ENCODE data around the gene BBS9.
"Not testable (repeated sequence)": the region's sequence is repeated elsewhere in the genome, so short reads cannot be mapped to it uniquely, and the experiment has no call there.

BBS9 gene

DNA sequence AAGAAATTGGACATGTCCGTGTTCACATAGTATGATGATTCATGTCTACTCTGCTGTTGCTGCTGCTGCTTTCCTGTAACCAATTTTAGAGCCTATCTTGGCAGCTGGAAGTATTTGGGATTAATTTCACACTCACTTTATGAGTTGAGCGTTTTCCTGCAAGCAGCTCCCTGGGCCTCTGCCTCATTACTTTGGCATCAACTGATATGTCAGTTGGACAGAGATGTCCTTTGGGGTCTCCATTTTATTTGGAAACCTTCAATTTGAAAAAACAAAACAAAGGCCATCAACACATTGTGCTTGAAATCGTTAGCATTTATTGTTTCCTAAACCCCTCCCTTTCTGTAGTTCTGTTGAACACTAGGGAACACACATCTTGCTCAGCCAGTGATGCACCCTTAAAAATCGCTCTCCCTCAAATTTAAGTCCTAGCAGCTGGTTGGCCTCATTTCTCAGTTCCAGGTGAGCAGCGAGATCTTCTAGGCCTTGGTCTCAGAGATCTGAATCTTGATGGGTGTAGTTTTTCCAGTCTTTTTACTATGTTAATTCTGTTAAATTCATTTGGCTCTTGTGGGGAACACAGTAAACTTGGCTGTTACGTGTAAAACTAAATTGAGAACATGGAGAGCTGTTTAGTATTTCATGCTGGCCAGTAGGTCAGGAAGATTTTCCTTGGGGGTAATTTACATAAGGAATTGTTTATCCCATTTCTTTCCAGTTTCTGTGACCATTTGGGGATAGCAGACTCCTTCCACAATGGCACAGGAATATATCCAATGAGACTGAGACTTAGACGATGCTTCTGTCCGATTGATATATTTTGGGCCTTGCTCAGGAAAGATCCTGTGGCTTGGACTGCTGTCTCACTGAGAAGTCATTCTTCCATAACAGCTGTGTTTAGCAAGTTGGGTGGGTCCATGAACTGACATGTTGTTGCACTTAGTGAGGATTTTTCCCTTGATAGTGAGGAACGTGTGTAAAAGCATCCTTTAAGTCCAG is 371.6 kb downstream of the BBS9 start:
- DNase-seq (ENCODE audit: low spot score): no peak

DNA sequence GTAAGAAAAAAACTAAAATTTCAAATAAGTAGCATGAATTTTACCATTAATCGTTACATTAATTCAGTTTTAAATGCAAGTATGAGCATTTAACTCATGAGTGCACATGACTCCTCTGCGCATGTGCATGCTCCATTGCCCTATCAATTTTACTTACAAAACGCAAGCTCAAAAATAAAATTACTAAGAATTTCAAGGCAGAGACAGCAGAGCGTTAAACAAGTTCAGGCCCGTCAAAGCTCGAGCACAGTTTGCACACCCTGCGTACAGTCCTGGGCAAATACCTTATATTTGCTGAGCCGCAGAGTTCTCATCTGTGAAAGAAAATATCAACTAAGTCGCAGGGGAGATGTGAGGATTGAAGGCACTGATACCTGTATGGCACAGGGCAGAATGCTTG is 373.6 kb downstream of the BBS9 start:
- no peak for DNase-seq (ENCODE audit: low spot score)

DNA sequence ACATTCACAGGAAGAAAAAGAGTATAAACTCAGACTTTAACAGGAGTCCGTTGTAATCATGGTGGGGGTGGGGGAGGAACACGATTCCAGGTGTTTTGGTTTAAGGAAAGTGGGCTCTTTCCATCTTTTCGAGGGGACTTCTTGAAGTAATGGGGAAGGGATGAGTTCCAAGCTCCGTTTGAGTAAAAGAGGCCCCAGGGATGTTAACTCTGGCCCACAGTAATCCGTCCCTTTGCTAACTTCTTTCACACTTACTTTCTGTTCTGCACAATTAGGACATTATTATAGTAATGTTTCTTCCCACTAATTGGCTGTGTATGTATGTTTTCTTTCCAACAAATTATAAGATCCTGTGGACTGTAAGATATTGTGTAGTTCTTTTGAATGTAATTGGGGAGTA is 374.4 kb downstream of the BBS9 start:
- no peak for DNase-seq (ENCODE audit: low spot score)

DNA sequence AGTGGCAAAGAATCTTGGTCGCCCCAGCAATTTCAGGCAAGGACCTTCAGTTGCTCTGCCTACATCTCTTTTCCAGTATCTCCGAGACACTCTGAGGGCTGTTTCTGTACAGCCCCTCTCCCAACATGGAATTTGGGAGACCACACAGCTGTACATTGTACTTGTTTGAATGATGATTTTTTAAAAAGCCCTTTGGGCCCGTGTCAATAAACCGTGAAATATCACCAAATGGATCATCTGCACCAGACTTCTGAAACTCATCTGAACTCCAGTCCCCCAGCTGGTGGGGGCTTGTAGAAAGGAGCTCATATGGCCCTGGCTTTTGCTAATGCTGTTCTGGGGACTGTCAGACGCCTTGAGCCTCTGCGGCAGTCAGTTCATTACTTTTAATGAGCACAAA is 374.9 kb downstream of the BBS9 start:
- DNase-seq (ENCODE audit: low spot score): no peak

DNA sequence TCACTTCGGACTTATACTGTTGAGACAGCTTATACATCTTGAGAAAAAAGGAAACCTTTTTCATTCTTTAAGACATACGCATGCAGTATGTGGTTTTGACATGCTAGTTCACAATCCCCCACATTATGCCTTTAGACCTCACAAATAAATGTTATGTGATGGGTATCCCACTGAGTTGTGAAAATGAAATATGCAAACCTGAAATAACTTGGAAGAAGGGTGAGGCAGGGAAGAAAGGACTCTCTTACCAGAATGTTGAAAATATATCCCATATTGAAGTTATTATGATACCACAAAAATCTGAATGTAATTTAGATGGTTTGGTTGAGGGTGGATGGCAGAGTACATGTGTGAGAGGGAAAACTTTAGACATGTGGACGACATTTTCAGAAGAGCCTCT is 379.8 kb downstream of the BBS9 start:
- DNase-seq (ENCODE audit: low spot score): no peak

DNA sequence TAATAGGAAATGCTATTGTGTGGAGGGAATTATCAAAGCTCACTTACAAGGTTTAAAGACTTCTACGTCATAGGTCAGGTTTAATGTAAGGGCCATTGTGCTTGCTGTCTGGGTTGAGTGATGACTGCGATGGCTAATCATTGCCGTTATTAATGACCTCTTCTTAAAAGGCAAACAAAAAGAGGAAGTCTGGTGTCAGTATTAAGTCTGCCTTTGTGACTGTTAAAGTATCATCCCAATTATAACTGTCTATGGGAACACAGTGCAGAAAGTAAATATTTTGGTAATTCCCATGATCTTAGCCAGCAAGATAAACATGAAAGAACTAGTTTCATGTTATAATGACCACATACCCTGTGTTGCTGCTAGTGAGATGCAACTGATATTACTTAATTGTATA is 382.4 kb downstream of the BBS9 start:
- no peak for DNase-seq (ENCODE audit: low spot score)

DNA sequence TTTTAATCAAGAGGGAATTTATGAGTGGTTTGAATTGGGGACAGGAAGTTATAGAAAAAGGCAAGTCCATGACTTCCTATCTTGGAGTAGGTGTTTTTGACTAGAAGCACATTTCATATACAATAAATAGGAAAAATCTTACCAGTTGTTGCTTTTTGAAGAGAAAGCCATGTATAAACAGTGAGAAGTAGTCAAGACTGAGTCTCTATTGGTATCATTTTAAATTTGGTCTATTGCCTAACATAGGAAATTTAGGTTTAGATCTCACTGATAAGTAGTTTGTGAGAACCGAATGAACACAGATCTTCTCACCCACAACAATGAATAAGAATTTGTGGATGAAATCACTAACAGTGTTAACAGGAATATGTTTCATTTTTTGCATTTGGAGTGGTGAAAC is 387.2 kb downstream of the BBS9 start:
- no peak for DNase-seq (ENCODE audit: low spot score)

DNA sequence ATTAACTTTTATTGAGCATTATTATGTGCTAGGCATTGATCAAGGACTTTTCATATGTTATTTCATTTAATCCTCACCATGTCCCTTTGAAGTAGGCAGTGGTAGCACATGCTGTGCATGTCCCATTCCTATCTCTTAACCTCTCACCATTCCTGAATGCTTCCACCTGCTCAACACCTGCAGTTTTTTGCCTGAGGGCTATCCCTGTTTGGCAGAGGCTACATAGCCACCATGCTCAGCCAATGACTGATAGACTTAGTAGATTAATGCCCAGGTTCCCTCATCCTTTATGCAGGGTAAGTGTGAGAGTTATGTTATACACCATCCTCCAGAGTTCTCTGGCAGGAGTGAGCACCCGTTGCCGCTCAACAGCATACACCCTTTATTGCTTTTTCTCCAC is 387.8 kb downstream of the BBS9 start:
- no peak for DNase-seq (ENCODE audit: low spot score)

DNA sequence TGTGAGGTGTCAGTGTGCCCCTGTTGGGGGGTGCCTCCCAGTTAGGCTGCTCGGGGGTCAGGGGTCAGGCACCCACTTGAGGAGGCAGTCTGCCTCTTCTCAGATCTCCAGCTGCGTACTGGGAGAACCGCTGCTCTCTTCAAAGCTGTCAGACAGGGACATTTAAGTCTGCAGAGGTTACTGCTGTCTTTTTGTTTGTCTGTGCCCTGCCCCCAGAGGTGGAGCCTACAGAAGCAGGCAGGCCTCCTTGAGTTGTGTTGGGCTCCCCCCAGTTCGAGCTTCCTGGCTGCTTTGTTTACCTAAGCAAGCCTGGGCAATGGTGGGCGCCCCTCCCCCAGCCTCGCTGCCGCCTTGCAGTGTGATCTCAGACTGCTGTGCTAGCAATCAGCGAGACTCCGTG is 397.6 kb downstream of the BBS9 start:
- DNase-seq (ENCODE audit: low spot score): not testable (repeated sequence)

DNA sequence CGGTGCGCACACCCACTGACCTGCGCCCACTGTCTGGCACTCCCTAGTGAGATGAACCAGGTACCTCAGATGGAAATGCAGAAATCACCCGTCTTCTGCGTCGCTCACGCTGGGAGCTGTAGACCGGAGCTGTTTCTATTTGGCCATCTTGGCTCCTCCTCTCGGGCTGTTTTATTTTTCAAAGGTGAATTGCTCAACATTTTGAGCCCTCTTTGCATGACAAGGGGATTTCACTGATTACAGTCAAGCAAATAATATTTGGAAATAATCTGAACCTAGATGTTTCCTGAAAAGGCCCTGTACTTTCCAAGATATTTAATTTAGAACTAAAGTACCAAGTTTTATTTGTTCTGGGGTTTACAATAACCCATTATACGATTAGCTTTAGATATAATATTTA is 398.2 kb downstream of the BBS9 start:
- not testable (repeated sequence) for DNase-seq (ENCODE audit: low spot score)

DNA sequence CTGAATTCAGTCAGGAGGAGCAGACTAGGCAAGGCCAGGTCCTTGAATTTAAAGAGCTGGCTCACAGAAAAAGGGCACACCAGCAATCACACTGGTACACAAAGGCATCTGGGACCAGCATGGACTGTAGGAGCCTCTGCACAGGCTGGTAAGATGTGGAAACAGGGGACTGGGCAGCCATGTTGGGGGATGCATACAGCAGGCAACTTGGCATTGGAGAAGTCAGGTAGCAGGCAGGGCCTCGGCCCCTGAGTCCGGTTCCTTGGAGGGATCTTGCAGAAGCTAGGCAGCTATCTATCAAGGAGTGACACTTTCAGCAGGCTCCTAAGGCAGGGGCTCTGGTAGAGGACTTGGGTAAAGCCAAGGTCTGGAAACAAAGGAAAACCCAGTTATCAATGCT is 399.7 kb downstream of the BBS9 start:
- no peak for DNase-seq (ENCODE audit: low spot score)

DNA sequence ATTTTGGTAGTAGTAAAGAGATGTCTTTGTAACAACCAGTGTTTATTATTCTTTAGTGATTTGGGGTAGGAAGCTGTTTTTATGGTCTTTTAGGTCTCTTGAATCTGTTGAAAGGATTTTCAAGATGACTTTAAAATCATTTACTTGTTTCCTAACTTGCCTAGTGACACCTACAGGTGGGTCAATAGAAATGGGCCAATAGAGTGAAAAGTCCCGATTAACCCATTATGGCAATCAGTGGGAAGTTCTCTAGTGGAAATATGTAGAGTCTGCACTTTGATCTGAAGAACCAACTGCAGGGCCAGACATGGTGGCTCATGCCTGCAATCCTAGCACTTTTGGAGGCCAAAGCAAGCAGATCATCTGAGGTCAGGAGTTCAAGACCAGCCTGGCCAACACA is 401.3 kb downstream of the BBS9 start:
- no peak for DNase-seq (ENCODE audit: low spot score)

DNA sequence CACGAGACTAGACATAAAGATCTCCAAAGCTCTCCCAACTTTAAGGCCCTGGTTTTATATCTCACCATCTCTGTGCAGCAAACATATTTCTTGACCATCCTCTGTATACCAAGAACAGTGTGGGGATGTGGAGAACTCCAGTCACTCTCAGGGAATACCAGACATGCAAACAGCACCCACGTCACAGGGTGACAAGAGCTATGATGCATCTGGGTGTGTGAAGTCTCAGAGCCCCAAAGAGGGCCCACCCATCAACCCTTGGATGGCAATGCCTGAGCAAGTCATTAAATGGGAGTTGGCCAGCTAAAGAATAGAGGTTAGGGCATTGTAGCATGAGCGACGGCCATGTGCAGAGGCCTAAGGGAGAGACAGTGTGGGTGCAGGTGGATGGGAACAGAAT is 402.5 kb downstream of the BBS9 start:
- no peak for DNase-seq (ENCODE audit: low spot score)

DNA sequence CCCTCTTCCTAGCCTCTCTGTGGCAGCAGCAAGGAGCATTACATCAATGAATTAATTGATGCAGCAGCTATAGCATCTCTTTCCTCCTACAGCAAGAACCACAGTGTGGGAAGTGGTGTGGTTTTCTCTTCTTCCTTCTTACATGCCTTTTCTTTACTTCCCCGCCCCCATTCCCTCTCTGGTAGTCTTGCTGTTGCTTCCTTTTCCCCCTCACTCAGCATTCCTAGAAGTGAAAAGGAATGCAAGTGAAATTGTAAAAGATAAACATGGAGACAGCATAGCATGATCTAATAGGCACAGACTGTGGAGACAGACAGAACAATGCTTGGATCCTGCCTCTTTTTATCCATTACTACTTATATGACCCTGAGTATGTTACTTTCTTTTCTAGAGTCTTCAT is 405.5 kb downstream of the BBS9 start:
- DNase-seq (ENCODE audit: low spot score): no peak

DNA sequence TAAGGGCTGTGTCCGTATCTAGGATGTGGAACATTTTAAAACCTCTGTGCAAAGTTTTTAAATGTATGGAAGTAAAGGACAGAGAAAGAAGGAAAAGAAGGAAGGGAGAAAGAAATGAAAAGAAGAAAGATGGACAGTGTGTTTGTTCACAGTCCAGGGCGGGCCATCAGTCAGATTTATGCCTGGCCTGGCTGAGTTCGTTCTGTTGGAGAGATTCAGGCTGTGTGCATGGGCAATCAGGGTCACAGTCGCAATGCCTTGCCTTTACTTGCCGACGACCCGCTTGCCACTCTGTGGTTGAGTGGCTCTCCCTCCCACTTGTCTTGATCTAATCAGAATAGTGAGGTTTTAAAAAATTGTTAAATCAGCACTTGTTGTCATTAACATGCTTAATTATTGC is 406.6 kb downstream of the BBS9 start:
- DNase-seq (ENCODE audit: low spot score): no peak

DNA sequence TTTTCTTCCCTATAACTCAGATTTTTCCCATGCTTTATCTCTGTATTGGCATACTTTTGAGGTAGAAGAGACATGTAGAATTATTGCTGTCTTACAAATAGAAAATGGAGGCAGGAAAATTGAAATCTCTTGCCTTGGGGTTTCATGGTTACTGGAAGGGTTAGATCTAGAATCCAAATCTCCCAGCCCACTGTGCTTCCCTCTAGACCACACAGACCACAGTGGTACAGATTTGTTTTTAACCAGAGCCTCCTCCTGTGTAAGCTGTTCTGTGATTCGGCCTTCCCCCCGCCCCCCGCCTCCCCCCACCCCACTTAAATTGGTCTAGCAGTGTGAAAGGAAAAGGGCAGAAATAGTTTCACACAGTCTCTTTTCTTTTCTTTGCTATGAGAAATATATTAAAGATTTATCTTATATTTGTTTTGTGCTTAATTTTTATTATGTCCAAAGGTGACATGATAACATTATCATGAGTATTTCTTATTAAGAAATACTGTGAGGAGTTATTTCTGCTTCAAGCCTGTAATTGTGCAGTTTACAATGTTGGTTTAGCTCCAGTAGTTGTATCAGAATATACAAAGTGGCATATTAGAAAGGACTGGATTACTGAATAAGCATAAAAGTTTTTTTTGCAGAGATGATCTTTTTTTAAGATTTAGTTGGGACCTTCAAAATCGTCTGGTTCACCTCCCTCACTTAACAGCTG is 407.2 kb downstream of the BBS9 start:
- no peak for DNase-seq (ENCODE audit: low spot score)

DNA sequence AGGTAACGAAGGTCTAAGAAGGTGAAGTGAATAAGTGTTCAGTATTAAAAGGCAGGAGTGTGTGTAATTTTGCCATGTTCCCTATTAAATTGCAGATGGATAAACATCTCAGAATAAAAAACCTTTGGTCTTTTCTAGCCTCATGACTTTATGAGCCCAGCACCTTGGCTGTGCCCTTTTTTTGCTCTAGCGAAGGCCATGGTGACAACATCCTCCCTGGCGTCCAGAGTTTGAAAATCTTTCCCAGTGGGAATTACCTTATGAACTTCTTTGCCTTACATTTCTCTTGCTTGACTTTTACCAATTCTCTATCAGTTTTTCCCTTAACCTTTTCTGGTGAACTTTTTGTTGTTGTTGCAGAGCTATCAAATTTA is 407.7 kb downstream of the BBS9 start:
- no peak for DNase-seq (ENCODE audit: low spot score)

DNA sequence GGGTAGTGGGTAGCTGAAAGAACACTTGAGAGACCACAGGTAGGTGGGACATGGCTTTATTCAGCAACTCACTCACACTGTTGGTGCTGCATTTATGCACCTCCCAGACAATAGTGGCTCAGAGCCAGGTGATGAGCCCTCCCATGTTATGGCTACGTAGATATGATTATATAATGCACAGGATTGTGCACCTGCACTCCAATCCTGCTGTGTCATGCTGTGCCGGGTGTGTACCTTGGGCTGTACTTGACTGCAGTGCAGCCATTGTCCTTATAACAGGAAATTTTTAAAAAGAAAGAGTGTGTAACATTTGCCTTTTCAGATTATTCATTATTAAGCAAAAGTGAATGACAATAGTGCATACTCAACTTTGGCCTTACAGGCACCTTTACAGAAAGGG is 409.8 kb downstream of the BBS9 start:
- DNase-seq (ENCODE audit: low spot score): no peak

DNA sequence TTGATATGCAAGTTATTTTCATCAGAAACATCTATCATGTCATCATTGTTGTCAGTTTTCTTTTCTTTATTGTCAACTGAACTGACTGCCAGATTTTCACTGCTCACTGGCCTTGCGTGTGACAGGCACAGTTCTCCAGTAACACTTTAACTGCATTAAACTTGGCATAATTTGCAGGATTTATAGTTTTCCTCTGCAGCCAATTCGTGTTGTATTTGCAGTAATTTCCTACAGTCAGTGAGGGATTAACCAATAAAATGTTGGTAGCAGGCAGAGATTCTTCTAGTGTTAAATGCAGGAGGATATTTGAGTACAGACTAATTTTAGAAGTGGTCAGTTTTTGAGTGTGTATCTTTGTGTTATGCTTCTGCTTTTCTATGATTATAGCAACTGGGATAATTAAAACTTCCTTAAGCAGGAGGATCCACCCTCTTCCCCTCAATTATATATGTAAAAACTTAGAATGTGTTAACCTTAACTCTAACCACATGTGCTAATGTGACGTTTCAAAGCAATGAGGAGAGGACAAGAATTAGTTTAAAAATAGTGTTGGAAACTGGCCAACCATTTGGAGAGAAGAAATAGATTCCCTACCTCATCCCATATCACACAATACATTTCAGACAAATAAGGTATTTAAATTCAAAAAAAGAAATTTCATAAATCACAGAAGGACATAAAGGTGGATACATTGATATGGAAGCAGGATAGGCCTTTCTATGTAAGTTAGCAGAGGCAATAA is 410.5 kb downstream of the BBS9 start:
- no peak for DNase-seq (ENCODE audit: low spot score)

DNA sequence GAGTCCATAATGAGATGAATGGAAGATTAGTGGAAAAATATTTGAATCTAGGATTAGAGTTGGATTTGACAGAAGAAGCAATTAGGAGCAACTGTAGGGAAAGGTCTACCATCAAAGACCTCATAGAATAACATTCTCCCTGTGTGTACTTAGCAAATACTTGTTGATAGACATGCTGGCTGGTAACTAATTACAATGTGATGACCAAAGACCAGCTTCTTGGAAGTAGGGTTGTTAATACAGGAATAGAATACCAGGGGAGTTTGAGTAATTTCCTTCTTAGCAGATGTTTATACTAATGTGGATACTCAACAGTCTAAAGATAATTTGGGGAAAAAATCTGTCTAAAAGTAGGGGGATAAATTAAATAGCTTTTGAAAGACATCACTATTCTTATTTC is 418.5 kb downstream of the BBS9 start:
- no peak for DNase-seq (ENCODE audit: low spot score)

DNA sequence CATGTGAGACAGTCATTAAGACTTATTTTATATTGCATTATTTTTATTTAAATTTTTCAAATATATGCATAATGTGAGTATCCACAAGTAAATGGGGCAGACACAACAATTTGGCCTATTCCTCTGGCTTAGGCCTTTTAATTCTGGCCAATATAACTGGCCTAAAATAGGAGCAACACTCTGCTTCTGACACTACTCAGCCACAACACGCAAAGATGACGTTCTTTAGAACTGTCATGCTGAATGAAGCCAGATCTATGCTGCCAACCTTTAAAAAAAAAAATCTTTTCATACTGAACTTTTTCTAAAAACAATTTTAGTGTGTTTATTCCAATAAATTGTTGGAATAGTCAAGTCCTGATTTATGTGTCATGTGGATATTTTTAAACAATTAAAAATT is 421.0 kb downstream of the BBS9 start:
- no peak for DNase-seq (ENCODE audit: low spot score)

DNA sequence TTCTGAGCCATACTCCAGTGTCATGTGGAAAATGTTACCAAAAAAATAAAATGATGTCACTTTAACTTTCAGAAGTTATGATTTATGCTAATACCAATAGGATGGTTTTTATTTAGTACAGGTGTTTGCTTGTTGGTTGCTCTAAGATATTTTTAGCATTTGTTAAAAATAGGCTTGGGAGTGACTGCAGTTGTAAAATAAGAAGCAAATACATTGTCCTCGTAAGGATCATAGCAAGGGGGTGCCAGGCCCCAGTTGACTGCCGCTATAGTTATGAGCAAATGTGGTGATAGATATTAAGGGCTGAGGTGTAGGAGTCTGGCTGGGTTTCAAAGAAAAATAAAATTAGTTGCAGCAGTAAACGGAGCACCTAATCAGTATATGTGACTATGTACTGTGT is 421.6 kb downstream of the BBS9 start:
- DNase-seq (ENCODE audit: low spot score): no peak

DNA sequence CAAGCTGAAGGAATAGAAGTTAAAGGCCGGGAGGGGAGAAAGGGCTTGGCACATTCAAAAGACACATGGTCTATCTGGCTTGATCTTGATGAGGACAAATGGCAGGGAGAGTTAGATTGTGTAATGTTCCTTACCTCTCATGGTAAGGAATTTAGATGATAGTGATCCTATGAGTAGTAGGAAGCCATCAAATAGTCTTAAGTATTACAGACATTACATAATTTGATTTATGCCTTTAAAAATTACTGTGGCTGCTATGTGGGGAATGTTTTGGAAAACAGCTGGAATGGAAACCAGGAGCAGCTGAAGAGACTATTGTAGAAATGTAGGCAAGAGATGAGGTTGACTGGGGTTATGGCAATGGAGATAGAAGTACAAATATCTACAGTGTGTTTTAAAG is 424.7 kb downstream of the BBS9 start:
- no peak for DNase-seq (ENCODE audit: low spot score)

Measured in CD4-positive, alpha-beta T cell treated with Interleukin-6 at 100 ng/mL for 8 hours (primary cell).